ENCODE data around the gene AP5S1.

DNA sequence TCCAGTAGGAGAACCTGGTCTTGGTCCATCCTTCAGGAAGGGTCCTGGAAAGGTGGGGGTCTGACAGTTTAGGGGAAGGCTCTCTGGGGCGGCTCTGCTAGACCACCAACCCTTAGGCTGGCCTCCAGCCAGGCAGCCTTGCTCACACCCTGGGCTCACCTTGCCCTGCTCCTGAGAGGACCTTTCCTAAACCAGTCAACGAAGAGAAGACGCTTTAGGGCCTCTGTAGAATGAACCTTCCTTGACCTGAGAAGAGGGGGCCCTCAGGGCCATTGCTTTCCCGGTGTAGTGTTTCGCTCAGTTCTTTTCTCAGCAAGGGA is 23.2 kb upstream of the AP5S1 start:
- TF ChIP-seq, protein P1, sequence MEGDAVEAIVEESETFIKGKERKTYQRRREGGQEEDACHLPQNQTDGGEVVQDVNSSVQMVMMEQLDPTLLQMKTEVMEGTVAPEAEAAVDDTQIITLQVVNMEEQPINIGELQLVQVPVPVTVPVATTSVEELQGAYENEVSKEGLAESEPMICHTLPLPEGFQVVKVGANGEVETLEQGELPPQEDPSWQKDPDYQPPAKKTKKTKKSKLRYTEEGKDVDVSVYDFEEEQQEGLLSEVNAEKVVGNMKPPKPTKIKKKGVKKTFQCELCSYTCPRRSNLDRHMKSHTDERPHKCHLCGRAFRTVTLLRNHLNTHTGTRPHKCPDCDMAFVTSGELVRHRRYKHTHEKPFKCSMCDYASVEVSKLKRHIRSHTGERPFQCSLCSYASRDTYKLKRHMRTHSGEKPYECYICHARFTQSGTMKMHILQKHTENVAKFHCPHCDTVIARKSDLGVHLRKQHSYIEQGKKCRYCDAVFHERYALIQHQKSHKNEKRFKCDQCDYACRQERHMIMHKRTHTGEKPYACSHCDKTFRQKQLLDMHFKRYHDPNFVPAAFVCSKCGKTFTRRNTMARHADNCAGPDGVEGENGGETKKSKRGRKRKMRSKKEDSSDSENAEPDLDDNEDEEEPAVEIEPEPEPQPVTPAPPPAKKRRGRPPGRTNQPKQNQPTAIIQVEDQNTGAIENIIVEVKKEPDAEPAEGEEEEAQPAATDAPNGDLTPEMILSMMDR (conservative IDR thresholded peaks at IDR 0.05 in 1 of 2, IDR thresholded peaks at IDR 0.05 in 1 of 2; ENCODE audit: low read depth in 1 of 2, low read length in 2 of 2), result no peak
- TF ChIP-seq EZH2 (IDR thresholded peaks at IDR 0.05; ENCODE audit: low read length, missing control alignments), result no peak

All from fibroblast of lung (primary cell).